Loucy (cell line): ENCODE results near the gene SRC.

Experiments
- EZH2phosphoT487 ChIP-seq: fragments of 200-600 bp; IDR thresholded peaks from 2 replicates; pipeline ENCODE4 v1.6.1; 2018; ENCODE audit warnings: antibody characterized with exemption, mild to moderate bottlenecking, moderate library complexity, borderline replicate concordance
- TF ChIP-seq, protein P1 (sequence below): fragments of 200-600 bp; sonication (generic); conservative IDR thresholded peaks from 2 replicates; pipeline ENCODE4 v1.5.1; 2014; ENCODE audit warnings: mild to moderate bottlenecking, antibody characterized with exemption, low read length

- TF ChIP-seq, protein P1, sequence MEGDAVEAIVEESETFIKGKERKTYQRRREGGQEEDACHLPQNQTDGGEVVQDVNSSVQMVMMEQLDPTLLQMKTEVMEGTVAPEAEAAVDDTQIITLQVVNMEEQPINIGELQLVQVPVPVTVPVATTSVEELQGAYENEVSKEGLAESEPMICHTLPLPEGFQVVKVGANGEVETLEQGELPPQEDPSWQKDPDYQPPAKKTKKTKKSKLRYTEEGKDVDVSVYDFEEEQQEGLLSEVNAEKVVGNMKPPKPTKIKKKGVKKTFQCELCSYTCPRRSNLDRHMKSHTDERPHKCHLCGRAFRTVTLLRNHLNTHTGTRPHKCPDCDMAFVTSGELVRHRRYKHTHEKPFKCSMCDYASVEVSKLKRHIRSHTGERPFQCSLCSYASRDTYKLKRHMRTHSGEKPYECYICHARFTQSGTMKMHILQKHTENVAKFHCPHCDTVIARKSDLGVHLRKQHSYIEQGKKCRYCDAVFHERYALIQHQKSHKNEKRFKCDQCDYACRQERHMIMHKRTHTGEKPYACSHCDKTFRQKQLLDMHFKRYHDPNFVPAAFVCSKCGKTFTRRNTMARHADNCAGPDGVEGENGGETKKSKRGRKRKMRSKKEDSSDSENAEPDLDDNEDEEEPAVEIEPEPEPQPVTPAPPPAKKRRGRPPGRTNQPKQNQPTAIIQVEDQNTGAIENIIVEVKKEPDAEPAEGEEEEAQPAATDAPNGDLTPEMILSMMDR = no peak
- no peak for TF ChIP-seq EZH2phosphoT487
Observed at GRCh38 chr20:37454636-37455385, 108.9 kb downstream of the SRC start.
